HCT116 (cell line): Measurements from ENCODE around the gene DNM3. TPM values are rescaled to one million over a fixed set of nuclear protein-coding genes. Genes with fewer than 3 reads are reported as not detected.

Experiments
- ATAC-seq: fragments of 200-7000 bp; cut with Tn5 transposase; 2 replicates; pipeline ENCODE4 v1.9.1; 2020; ENCODE audit warnings: mild to moderate bottlenecking, moderate library complexity
- BruUV-seq: library from RNA; stranded (reverse); fragments of 400-500 nt; replicated peaks from 2 replicates; lab custom pipeline; 2021; lab: Mats Ljungman, UMichigan
- CTCF ChIA-PET: fragments of 300-600 bp; sonication (Branson Sonifier 250); formaldehyde crosslinking; loops from one replicate; lab custom pipeline; 2021; ENCODE audit warnings: antibody characterized with exemption; lab: Charles Lee
- POLR2A ChIA-PET: fragments of 300-600, 350-600 bp; sonication (Branson Sonifier 250); formaldehyde crosslinking; loops from one replicate; lab custom pipeline; 2021; ENCODE audit warnings: antibody characterized with exemption; lab: Charles Lee
- RAD21 ChIA-PET, 2 experiments: fragments of 300-600 bp; sonication (Branson Sonifier 250); formaldehyde crosslinking; loops; one replicate each; lab custom pipeline; 2023; ENCODE audit warnings: low total read pairs in 2 of 2; ENCODE audit not compliant: uncharacterized antibody in 2 of 2, unreplicated experiment in 2 of 2, low non-redundant PET in 1 of 2; lab: Charles Lee
- DNase-seq: peaks from one replicate; pipeline ENCODE4 v3.0.0-alpha.2; 2010; ENCODE audit warnings: low read depth, low spot score
- H2AFZ ChIP-seq: fragments of 200-600 bp; shearing (Covaris generic), sonication (generic); 2 replicates; pipeline ENCODE4 v1.6.1; 2017; ENCODE audit warnings: low read depth, mixed run types, mixed read lengths, antibody characterized with exemption, low read length; ENCODE audit not compliant: poor library complexity, severe bottlenecking
- H3K27ac ChIP-seq: 2 replicates; pipeline ENCODE4 v1.5.1; 2012; ENCODE audit warnings: low read depth, low read length
- H3K27me3 ChIP-seq: fragments of 200-600 bp; sonication (generic); 2 replicates; pipeline ENCODE4 v1.6.1; 2016; ENCODE audit warnings: mixed run types, low read length, mixed read lengths; ENCODE audit not compliant: insufficient read depth
- H3K36me3 ChIP-seq, 2 experiments: fragments of 200-500 bp in 1 of 2; fragments of 200-600 bp in 1 of 2; sonication (Bioruptor generic) in 1 of 2; sonication (generic) in 1 of 2; 2 replicates each; pipeline versions ENCODE4 v1.5.1 to v1.6.1; 2014 to 2016; ENCODE audit warnings: low read length in 2 of 2, inconsistent platforms in 1 of 2, mixed read lengths in 1 of 2, mixed run types in 1 of 2; ENCODE audit not compliant: insufficient read depth in 2 of 2, control insufficient read depth in 1 of 2
- H3K4me1 ChIP-seq, 2 experiments: fragments of 200-600 bp in 1 of 2; sonication (generic) in 1 of 2; 2 replicates each; pipeline versions ENCODE4 v1.5.1 to v1.6.1; 2012 to 2017; ENCODE audit warnings: low read length in 2 of 2, inconsistent platforms in 1 of 2, mild to moderate bottlenecking in 1 of 2, mixed read lengths in 1 of 2, mixed run types in 1 of 2, moderate library complexity in 1 of 2; ENCODE audit not compliant: insufficient read depth in 2 of 2, control insufficient read depth in 1 of 2
- H3K4me2 ChIP-seq: fragments of 200-600 bp; sonication (generic); 2 replicates; pipeline ENCODE4 v1.6.1; 2017; ENCODE audit warnings: mixed run types, low read length, mixed read lengths
- H3K4me3 ChIP-seq, 2 experiments: fragments of 200-600 bp in 1 of 2; sonication (generic) in 1 of 2; replicated peaks in 1 of 2; 2 replicates each; pipeline ENCODE4 v1.5.1; 2011 to 2016; ENCODE audit warnings: low read length in 2 of 2, control low read depth in 1 of 2, low read depth in 1 of 2, mild to moderate bottlenecking in 1 of 2, mixed read lengths in 1 of 2, mixed run types in 1 of 2
- H3K79me2 ChIP-seq: fragments of 200-600 bp; sonication (generic); 2 replicates; pipeline ENCODE4 v1.6.1; 2017; ENCODE audit warnings: mild to moderate bottlenecking, mixed run types, low read length, moderate library complexity, mixed read lengths; ENCODE audit not compliant: insufficient read depth
- H3K9ac ChIP-seq: fragments of 200-600 bp; sonication (generic); 2 replicates; pipeline ENCODE4 v1.6.1; 2016; ENCODE audit warnings: low read length, mixed read lengths
- H3K9me2 ChIP-seq: fragments of 200-600 bp; sonication (generic), shearing (Covaris generic); 2 replicates; pipeline ENCODE4 v1.6.1; 2017; ENCODE audit warnings: mixed run types, mild to moderate bottlenecking, moderate library complexity; ENCODE audit not compliant: insufficient read depth
- H3K9me3 ChIP-seq, 2 experiments: fragments of 200-500 bp in 1 of 2; fragments of 200-600 bp in 1 of 2; sonication (Bioruptor generic) in 1 of 2; sonication (generic) in 1 of 2; 2 replicates each; pipeline ENCODE4 v1.6.1; 2014 to 2017; ENCODE audit warnings: low read length in 2 of 2, mixed read lengths in 2 of 2, inconsistent platforms in 1 of 2, low read depth in 1 of 2, mild to moderate bottlenecking in 1 of 2, mixed run types in 1 of 2, moderate library complexity in 1 of 2; ENCODE audit not compliant: control insufficient read depth in 1 of 2, insufficient read depth in 1 of 2
- H4K20me1 ChIP-seq: fragments of 200-600 bp; sonication (generic), shearing (Covaris generic); 2 replicates; pipeline ENCODE4 v1.6.1; 2017; ENCODE audit warnings: mixed run types, mild to moderate bottlenecking, moderate library complexity; ENCODE audit not compliant: insufficient read depth
- CBX3 ChIP-seq: IDR thresholded peaks from 2 replicates; pipeline ENCODE4 v1.6.1; 2012; ENCODE audit warnings: low read depth
- CTCF ChIP-seq, 3 experiments: fragments of 200-600 bp in 1 of 3; sonication (generic) in 1 of 3; IDR thresholded peaks in 2 of 3; conservative IDR thresholded peaks in 1 of 3; 2 replicates each; pipeline ENCODE4 v1.5.1; 2012 to 2017; ENCODE audit warnings: low read depth in 2 of 3, low read length in 2 of 3, antibody characterized with exemption in 1 of 3, borderline replicate concordance in 1 of 3, control low read depth in 1 of 3, mild to moderate bottlenecking in 1 of 3, mixed read lengths in 1 of 3, mixed run types in 1 of 3, moderate library complexity in 1 of 3; ENCODE audit not compliant: insufficient read depth in 1 of 3
- EGR1 ChIP-seq: IDR thresholded peaks from 2 replicates; pipeline ENCODE4 v1.6.1; 2012; ENCODE audit warnings: low read depth
- ELF1 ChIP-seq: IDR thresholded peaks from 2 replicates; pipeline ENCODE4 v1.6.1; 2012; ENCODE audit warnings: low read depth, borderline replicate concordance
- EZH2 ChIP-seq: fragments of 200-600 bp; sonication (generic); IDR thresholded peaks from 2 replicates; pipeline ENCODE4 v1.6.1; 2017; ENCODE audit warnings: antibody characterized with exemption, mixed run types
- EZH2phosphoT487 ChIP-seq: fragments of 200-600 bp; IDR thresholded peaks from 2 replicates; pipeline ENCODE4 v1.6.1; 2018; ENCODE audit warnings: antibody characterized with exemption, borderline replicate concordance
- JUND ChIP-seq: IDR thresholded peaks from 2 replicates; pipeline ENCODE4 v1.6.1; 2012
- POLR2A ChIP-seq: IDR thresholded peaks from 2 replicates; pipeline ENCODE4 v1.7.0; 2011; ENCODE audit warnings: borderline replicate concordance; ENCODE audit not compliant: insufficient read depth, insufficient read length; ENCODE audit errors: extremely low read depth
- RAD21 ChIP-seq: IDR thresholded peaks from 2 replicates; pipeline ENCODE4 v1.6.1; 2012; ENCODE audit warnings: low read depth, mild to moderate bottlenecking
- REST ChIP-seq: IDR thresholded peaks from 2 replicates; pipeline ENCODE4 v1.6.1; 2012; ENCODE audit warnings: low read depth
- SIN3A ChIP-seq: IDR thresholded peaks from 2 replicates; pipeline ENCODE4 v1.6.1; 2012; ENCODE audit warnings: low read depth
- TCF7L2 ChIP-seq: IDR thresholded peaks from 2 replicates; pipeline ENCODE4 v1.7.0; 2011; ENCODE audit warnings: borderline replicate concordance, inconsistent platforms; ENCODE audit not compliant: insufficient read depth, insufficient read length; ENCODE audit errors: extremely low read depth
- YY1 ChIP-seq: IDR thresholded peaks from 2 replicates; pipeline ENCODE4 v1.6.1; 2011; ENCODE audit warnings: low read length, low read depth, moderate library complexity, mild to moderate bottlenecking; ENCODE audit not compliant: insufficient replicate concordance; ENCODE audit errors: extremely low read depth
- ZFX ChIP-seq: fragments of 450-650 bp; IDR thresholded peaks from 2 replicates; pipeline ENCODE4 v1.6.1; 2017
- ZNF274 ChIP-seq: fragments of 200-500 bp; sonication (Bioruptor generic); IDR thresholded peaks from 2 replicates; pipeline ENCODE4 v1.6.1; 2014; ENCODE audit warnings: mild to moderate bottlenecking, low read depth, low read length, inconsistent platforms
- intact Hi-C: fragments of 100-400 bp; cut with micrococcal nuclease; formaldehyde crosslinking; loops from 2 replicates; pipeline ENCODE4 v1.10.0; 2022
- total RNA-seq: library from RNA; stranded (reverse); gene quantifications from one replicate; pipeline ENCODE4 v1.2.1, GENCODE V29; 2021; ENCODE audit not compliant: unreplicated experiment
- TF ChIP-seq, protein P1 (sequence below): IDR thresholded peaks from 2 replicates; pipeline ENCODE4 v1.6.1; 2011; ENCODE audit warnings: mild to moderate bottlenecking, low read length, moderate library complexity; ENCODE audit not compliant: insufficient replicate concordance; ENCODE audit errors: extremely low read depth
- TF ChIP-seq, protein P2 (sequence below): IDR thresholded peaks from 2 replicates; pipeline ENCODE4 v1.6.1; 2012

The DNM3 gene
- total RNA-seq, 1 experiment from 2014 or later, result 3.1 TPM

GRCh38 chr1:172356620-172357019, 515.3 kb downstream of the DNM3 start (continued):
- TF ChIP-seq TCF7L2 (no peak), SIN3A (no peak)

GRCh38 chr1:172357753-172358385, 516.6 kb downstream of the DNM3 start:
- DNase-seq (no peak), ATAC-seq (no peak)
- H3K9me3 ChIP-seq, result no peaks in the 10 kb centered on the region
- TF ChIP-seq REST, result no peak
- TF ChIP-seq SIN3A, result no peak
- no peak for TF ChIP-seq CTCF (IDR thresholded peaks at IDR 0.05 in 2 of 3, conservative IDR thresholded peaks at IDR 0.05 in 1 of 3; ENCODE audit: borderline replicate concordance in 1 of 3, insufficient read depth in 1 of 3, low read depth in 2 of 3, low read length in 2 of 3)
- no peak for TF ChIP-seq POLR2A
- TF ChIP-seq EZH2, result no peak
- no peak for TF ChIP-seq ZFX
- no peak for TF ChIP-seq ELF1
- no peak for TF ChIP-seq RAD21
- no peak for TF ChIP-seq YY1
- TF ChIP-seq, protein P1, sequence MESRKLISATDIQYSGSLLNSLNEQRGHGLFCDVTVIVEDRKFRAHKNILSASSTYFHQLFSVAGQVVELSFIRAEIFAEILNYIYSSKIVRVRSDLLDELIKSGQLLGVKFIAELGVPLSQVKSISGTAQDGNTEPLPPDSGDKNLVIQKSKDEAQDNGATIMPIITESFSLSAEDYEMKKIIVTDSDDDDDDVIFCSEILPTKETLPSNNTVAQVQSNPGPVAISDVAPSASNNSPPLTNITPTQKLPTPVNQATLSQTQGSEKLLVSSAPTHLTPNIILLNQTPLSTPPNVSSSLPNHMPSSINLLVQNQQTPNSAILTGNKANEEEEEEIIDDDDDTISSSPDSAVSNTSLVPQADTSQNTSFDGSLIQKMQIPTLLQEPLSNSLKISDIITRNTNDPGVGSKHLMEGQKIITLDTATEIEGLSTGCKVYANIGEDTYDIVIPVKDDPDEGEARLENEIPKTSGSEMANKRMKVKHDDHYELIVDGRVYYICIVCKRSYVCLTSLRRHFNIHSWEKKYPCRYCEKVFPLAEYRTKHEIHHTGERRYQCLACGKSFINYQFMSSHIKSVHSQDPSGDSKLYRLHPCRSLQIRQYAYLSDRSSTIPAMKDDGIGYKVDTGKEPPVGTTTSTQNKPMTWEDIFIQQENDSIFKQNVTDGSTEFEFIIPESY, result no peak
- TF ChIP-seq JUND, result no peak
- TF ChIP-seq EZH2phosphoT487, result no peak
- TF ChIP-seq EGR1, result no peak
- TF ChIP-seq CBX3, result no peak
- TF ChIP-seq, protein P2, sequence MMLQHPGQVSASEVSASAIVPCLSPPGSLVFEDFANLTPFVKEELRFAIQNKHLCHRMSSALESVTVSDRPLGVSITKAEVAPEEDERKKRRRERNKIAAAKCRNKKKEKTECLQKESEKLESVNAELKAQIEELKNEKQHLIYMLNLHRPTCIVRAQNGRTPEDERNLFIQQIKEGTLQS, result no peak
- TF ChIP-seq TCF7L2, result no peak
- no peak for TF ChIP-seq ZNF274
- H3K4me1 ChIP-seq, result peaks cover 51 to 55% of the 10 kb centered on the region in 2 experiments
- RAD21 ChIA-PET, result no interaction called here
- H3K36me3 ChIP-seq, result no peaks in the 10 kb centered on the region
- no peaks in the 10 kb centered on the region for H3K9me2 ChIP-seq
- no peak overlapping the region for H2AFZ ChIP-seq
- H4K20me1 ChIP-seq, result no peaks in the 10 kb centered on the region
- H3K4me3 ChIP-seq, result no peak overlapping the region; a peak in 1 of 4 replicates
- POLR2A ChIA-PET, result no interaction called here
- BruUV-seq, result no TSS peak
- no peaks in the 10 kb centered on the region; the same call in 1 of the 2 replicates for H3K27me3 ChIP-seq
- H3K79me2 ChIP-seq, result no peaks in the 10 kb centered on the region
- no peak overlapping the region for H3K9ac ChIP-seq
- peak overlapping the region; percentile 52; the same call in 1 of the 2 replicates for H3K27ac ChIP-seq
- intact Hi-C loops, result no loop called here
- H3K4me2 ChIP-seq, result peak overlapping the region; percentile 41; the same call in 1 of the 2 replicates
- CTCF ChIA-PET, result interaction anchor here (1.1 kb wide), 1 partner anchor 356 kb away, joined by 3 read pairs; no protein-coding TSS in a partner anchor
